ENCODE data around the gene ZNF200.

GRCh38 chr16:3195975-3196374, 39.0 kb downstream of the ZNF200 start:
- no peak for TF ChIP-seq EP300 (IDR thresholded peaks at IDR 0.05)
- TF ChIP-seq CTCF (IDR thresholded peaks at IDR 0.05): no peak
